NCI-H526 (cell line): ENCODE measurements around the gene CCDC120.
A peak's percentile ranks its signal among the peaks of the same experiment; 100 is the strongest.

Experiments used
- DNase-seq, 2 experiments: peaks; one replicate each; lab custom pipeline; 2025; lab: John Stamatoyannopoulos, UW

Gene CCDC120, protein sequence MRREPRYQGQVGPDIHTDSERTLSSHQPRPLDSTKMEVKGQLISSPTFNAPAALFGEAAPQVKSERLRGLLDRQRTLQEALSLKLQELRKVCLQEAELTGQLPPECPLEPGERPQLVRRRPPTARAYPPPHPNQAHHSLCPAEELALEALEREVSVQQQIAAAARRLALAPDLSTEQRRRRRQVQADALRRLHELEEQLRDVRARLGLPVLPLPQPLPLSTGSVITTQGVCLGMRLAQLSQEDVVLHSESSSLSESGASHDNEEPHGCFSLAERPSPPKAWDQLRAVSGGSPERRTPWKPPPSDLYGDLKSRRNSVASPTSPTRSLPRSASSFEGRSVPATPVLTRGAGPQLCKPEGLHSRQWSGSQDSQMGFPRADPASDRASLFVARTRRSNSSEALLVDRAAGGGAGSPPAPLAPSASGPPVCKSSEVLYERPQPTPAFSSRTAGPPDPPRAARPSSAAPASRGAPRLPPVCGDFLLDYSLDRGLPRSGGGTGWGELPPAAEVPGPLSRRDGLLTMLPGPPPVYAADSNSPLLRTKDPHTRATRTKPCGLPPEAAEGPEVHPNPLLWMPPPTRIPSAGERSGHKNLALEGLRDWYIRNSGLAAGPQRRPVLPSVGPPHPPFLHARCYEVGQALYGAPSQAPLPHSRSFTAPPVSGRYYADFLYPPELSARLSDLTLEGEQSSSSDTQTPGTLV

DNA sequence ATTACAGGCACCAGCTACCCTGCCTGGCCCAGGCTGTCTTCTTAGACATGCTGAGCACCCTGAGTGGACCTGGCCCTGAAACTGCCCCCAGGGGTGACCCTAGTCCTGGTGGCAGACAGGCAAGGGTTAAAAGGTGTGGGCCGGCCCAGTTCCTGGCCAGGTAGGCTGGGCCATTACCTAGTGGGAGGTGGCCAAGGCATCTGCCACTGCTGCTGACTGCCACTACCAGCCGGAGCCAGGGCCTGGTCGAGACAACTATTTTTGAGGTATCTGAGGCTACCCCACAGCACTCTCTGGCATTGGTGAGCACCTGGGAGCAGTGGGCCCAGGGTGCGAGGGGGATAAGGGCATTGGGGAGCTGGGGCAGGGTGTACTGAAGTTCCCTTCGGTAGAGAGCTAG lies at the start of gene CCDC120:
TSS of gene CCDC120 (plus strand) at position 206 of the 400 bp plus-strand sequence. CDS start 3,043 bp downstream, outside the sequence.
- no peak for DNase-seq

DNA sequence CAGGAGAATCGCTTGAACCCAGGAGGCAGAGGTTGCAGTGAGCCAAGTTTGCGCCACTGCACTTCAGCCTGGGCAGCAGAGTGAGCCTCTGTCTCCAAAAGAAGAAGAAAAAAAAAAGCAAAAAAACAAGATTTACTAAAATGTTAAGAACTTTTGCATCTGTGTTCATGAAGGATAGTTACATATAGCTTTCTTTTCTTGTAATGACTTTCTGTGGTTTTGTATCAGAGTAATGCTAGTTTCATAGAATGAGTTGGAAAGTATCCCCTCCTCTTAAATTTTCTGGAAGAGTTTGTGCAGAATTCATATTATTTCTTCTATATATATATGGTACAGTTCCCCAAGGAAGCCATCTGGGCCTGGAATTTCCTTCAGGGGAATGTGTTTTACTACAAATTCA lies 39.7 kb upstream of the CCDC120 start:
- DNase-seq = no peak

DNA sequence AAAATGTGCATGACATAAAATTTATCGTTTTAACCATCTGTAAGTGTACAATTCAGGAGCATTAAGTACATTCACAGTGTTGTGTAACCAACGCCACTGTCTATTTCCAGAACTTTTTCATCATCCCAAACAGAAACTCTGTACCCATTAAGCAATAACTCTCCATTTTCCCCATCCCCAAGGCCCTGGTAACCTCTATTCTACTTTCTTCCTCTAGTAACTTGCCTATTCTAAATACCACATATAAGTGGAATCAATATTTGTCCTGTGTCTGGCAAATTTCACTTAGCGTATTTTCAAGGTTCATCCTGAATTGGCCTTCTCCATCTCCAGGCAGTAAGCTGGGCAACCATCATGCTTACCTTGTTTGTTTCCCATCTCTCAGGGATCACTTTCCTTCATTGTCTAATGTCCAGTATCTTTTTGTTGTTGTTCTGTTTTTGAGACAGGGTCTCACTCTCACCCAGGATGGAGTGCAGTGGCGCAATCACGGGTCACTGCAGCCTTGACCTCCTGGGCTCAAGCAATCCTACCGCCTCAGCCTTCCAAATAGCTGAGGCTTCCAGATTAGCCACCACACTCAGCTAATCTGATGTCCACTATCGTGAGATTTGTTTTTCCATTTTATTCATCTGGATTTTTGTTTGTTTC lies 39.1 kb upstream of the CCDC120 start:
- DNase-seq = no peak

DNA sequence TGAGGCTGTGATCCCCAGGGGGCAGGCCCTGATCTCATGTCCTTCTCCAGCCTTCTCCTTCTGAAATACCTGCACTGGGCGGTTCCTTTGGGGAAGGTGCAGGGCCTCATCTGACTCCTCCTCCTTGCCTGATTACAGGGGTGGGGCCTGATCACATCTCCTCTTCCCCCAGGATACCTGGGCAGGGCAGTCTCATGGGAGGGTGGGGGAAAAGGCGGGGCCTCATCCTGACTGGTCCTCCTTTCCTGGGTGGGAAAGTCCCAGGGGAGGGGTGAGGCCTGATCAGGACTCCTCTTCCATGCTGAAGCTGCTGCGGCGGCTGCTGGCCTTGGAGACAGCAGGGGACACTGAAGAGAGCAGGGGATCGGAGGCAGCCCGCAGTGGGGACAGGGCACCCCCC lies 28.9 kb upstream of the CCDC120 start:
- DNase-seq = peak; percentile 2 to 26

DNA sequence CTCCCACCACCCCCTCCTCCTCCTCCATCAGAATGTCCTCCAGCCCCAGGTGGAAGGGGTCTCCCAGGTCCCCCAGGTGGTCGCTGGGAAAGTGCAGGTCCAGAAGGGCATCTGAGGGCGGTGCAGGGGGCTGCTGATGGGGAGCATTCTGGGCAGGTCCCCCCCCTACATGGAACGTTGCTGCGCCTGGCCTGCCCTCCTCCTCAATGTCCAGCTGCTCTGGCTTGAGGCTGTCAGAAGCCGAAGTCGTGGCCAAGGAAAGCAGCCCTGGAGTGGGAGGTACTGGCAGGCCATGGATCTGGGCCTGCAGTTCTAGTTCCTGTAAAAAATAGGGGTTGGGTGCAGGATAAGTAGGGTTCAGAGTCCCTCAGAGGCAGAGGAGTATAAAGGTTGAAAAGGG lies 28.5 kb upstream of the CCDC120 start:
- DNase-seq = no peak

DNA sequence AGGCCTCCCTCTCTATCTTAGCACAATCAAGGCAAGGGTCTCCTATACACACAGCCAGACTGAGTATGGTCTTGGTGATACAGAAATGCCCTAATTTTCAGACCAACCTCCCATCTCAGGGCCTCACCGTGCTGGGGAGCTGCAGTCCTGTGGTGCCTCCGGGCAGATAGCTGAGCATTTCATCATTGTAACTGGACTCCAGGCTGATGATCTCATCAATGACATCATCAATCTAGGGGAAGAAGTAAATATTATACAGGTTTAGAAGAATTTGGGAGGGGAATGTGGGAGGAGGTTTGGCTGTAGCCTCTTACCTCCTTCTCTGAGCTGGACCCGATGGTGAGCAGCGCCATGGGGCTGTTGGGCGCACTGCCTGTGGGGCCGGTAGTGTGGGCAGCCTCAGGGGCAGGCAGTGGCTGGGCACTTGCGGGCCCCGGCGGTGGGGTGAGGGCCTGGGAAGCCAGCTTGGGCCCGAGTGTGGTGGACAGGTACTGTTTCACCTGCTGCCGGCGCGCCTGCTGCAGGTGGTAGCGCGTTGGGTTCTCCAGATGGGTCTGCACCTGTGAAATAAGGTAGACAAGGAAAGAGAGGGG lies 20.8 kb upstream of the CCDC120 start:
- DNase-seq = no peak

DNA sequence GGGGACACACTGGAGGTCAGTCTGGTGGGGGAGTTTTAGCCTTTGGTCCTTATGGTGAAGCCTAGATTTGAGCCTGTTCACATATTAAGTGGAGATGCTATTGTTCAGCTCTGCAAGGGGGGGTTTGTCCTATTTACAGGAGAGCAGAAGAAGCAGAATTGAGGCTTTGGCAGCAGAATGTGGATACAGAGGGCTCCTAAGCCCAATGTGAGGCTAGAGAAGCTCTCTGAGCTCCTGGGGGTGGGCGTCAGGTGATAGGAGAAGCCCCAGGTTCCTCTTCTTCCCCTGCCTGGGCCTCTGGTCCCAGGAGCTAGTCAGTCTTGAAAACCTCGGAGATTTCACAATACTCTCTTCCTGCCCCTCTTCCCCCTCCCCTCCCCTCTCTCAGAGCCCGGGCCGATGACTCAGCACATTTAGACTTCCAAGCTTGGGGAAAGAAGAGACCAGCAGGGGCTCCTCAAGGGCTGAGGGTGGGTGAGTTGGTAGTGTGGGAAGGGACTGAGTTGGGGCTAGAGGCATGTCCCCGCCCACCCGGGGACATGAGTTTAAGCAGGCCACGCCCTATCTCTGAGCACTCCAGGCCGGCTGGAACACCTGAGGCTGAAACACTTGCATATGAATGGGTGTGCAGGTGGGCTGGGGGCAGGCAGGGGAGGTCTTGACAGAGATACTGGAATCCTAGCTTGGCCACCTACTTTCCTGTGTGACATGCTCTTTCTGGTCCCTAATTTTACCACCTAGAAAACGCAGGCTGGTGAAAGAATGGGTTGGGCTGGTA lies 19.0 kb upstream of the CCDC120 start:
- peak; percentile 41 to 67 for DNase-seq

DNA sequence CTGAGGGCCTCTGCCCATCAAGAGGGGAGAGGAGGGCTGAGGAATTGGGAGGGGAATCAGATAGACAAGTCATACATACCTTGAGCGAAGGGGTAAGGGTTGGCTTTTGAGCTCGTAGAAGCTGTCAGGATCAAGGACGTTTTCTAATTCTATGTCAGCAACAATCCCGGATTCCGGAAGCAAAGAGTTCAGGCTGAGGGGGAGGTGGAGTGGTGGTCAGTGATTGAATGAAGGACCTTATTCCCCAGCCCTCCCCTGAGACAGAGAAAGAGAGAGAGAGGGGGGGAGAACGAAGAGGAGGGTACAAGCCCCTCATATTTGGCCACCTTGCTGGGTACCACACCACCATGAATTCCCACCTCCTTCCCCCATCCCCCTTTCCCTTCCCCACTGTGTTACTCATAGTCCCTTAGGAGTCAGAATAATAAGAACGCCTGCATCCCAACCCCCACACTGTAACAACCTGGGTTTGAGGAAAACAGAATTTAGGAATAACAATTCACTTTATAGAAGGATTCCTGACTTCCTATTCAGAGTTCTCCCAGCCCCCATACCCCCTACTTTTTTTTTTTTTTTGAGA lies 18.3 kb upstream of the CCDC120 start:
- DNase-seq = no peak

DNA sequence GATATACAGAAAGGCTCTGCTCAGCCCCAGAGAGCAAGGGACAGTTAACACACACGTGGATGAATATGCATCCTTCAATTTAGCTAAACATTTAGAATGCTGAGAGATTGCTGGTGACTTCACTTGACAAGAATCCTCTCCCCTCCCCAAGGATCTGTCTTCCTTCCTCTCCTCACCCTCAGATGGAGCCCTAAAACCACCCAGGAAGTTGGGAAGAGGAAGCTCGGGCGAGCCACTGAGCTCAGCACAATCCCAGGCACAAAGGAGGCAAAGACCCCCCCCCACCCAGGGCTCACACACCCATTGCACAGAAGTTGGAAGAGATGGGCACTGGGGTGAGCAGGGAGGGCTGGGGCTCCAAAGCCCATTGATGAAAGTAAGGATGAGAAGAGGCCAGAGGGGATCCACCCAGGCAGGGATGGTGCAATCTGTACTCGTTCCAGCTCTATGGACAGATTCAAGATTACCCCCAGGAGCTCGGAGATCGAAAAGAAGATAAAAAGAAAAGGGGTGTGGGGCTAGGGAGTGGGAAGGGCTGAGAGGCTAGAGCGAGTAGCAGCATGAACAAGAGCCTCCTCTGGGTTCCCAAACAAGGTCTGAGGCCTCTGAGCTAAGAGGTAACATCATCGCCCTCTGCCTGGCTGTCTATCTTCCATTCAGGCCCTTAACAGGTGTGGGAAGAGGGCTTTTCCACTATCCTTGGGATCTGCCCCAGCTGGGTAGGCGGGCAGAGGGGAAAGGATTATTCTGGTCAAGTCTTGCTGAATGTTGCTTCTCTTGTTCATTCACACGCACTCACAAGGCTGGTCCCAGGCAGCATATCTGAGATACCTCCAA lies 16.8 kb upstream of the CCDC120 start:
- DNase-seq = peak; percentile 1 to 9

DNA sequence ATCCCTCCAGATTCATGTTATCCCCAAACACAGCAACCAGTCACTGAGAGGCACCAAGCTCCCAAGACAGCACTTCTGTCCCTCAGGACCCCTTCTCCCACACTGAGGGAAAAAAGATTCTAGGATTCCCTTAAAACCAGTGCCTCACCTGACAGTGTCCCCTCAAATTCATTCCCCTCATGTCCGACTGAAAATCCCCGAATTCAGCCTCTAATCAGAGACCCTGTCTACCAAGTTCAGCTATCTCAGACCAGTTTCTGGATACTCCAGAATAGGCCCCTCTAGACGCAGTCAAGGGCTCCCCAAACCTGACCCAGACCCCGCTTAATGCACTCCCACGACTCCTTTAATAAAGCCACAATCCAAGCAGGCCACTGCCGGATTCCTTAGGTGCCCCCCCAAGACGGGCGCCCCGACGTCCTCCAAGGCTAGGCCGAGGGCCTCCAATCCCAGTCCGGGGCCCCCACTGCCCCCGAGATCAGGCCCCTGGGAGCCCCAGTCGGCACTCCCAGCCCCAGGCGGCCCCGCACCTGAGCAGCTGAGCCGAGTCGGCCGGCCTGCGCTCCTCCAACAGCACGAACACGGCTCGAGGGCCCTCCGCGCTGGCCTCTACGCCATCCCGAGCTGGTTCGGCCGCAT lies 16.1 kb upstream of the CCDC120 start:
- DNase-seq = no peak

DNA sequence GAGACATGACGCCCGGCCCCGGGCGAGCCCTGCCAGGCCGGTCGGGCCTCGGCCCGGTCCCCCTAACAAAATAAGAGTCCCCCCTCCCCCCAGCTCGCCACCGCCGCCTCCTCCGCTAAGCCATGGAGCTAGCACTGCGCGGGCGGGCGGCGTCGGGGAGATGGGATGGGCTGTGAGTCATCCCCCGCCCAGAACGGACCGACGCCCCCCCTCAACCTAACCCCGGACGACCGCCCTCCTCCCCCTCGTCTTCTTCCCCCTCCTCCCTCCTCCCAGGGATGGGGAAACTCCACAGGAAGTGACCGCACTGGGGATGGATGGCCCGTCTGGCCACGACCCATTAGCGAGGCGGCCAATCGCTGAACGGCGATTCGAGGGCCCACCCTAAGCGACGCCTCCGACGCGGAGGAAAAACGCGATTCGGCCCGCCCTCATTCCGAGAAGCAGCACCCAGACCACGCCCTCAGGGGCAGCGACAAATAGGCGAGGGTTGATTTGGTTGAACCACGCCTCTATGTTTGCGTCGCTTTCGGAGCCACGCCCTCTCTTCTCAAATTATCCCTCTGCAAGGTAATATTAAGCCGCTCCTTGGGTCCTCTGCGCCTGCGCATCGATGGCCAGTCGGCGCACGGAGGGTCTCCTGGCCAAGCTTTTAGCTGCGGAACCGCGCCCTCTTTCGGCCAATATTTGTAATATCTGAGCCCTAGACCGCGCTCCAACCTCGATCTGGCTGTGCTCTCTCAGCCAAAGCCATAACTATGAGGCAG lies 15.4 kb upstream of the CCDC120 start, which contains the start of gene TFE3:
TSS of gene TFE3 (minus strand) at position 138 of the 767 bp plus-strand sequence. CDS start at position 7, 131 bp downstream.
- peak; percentile 97 to 99 for DNase-seq

DNA sequence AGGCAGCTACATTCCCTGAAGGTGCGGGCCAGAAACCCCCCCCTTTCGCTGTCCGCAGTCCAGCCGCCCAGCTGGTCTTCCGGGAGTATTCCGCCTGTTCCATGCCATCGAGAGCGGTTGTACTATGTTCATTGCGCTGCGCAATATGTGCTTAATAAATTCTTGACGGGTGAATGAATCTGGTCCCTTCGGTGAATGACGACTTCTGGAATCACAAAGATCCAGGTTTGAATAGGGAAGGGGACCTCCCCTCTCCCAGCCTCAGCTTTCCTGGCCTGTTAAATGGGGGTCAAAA lies 14.9 kb upstream of the CCDC120 start:
- DNase-seq = no peak

DNA sequence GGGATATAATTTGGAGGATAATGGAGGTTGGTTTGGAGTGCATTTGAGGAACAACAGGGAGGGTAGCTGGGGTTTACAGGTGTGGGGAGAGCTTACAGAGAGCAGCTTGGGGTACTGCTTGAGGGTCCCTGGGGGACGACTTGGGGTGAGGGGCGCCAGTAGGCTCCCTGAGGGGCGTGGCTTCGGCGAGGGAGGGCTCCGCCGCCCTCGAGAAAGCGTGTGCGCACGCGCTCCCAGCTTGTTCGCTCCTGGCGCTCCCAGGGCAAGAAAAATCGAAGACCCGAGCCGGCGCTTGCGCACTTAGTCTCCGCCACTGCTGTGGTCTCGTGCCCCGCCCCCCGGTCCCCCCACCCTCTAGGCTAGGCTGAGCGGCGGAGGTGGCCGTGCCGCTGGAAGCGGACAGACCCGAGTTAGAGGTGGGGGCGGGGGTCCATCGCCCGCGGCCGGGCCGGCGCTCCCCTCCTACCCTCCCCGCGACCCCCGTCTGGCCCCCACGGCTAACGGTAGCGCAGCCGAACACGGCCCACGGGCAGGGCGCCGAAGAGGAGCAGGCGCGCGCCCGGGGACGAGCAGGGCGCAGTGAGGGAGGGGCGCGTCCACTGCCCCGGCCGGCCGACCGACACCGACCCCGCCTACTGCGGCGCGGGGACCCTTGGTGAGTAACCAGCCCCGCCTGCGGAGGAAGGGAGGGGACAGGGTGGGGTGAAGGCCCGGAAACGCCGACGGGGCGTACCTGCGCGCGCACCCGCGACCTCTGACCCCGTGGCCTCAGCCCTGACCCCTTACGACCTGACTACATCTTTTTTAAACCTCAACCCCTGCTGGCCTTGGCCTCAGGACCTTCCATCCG lies 5.4 kb upstream of the CCDC120 start:
- DNase-seq = peak; percentile 34 to 90

DNA sequence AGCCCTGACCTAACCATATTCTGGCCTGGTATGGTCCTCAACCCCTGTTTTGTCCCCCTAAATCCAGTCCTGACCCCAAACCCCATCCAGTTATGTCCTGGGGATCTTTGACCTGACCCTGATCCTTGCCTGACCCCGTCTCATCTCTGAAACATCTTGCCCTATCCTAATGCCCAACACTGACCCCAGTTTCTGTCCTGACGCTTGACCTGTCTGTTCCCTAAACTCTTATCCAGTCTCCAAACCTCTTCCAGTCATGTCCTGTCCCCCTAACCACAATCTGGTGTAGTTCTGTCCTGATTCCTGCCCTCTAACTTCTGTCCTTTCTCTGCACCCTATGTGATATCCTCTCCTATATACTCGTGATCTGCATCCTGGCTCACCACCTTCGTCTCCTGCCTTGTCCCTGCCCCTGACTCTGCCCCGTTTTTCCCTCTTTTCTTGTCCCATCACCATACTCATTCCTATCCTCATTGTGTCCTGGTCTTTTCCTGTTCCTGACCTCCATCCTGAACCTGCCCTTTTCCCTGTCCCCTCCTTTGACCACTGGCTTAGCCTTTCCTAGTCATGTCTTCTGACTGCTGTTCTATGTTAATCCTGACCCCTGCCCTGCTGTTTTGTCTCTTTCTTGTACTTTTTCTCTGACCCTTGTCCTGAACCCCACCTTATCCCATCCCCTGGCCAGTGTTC lies 4.6 kb upstream of the CCDC120 start:
- DNase-seq = no peak

DNA sequence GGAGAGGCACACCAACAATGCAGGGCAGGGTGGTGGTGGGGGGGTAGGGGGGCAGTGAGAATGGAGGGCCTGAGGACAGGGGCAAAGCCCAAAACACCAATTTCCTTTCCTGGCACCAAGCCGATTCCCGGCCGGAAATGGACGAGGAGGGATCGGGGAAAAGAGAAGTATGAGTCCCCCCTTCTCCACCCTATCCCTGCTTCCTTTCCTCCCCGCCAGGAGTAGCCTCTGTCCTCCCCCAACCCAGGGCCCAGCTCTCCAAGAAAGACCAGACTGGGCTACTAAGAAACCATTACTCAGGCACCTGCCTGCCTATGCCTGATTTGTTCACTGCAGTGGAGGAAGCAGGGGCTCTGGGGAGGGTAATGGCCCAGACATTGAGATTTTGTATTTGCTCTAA lies 402 bp downstream of the CCDC120 start:
- DNase-seq = no peak

DNA sequence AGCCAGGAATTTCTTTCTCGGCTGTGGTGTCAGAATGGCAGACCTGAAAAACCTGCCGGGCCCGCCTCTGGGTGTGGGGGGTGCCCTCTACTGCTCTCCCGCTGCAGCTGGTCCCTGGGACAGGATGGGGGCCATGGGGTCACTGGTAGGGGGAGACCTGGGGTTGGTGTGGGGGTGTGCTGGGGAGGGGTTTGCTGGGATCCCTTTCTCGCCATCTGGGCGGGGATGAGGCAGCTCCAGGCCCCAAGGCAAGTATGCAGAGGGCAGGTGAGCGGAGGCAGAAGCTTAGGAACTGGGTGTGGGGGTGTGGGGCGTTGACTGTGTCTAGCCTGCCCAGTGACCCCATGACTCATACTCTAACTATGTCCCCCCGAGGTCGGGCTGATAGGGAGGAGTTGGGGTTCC lies 884 bp downstream of the CCDC120 start:
- no peak for DNase-seq

DNA sequence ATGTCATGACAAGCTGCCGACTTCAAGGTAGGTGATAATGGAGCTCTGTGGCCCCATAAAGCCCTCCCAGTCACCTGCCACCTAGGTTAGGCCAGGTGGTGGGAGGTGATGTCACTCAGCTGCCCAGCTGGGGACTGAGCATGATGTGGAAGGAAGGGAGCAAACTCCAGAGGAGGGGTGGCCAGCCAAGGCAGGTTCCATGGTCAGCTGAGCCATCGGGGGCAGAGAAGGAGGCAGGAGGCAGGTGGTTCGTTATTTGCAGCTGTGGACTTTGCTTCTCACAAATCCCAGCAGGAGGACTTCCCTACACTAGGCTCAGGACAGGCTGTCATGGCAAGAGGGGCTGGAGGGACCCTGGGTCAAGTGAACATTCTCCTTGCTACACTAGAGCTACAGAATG lies 2.1 kb downstream of the CCDC120 start:
- DNase-seq = no peak

DNA sequence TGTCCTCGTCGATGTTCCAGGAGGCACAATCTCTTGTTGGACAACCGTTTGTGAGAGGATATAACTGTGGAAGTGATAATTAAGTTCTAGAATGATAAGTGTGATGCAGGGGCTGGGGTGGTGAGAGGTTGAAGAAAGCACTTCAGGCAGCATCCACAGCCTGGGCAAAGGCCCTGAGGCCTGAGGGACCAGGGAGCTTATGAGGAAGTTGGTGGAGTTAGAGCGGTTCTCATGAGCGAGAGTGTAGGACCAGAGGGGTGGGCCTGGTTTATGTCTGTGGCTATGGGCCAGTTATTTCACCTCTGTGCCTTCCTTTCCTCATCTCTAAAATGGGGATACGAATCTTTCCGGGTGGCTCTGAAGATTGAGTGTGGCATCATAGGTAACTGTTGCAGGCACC lies 2.7 kb downstream of the CCDC120 start:
- DNase-seq = no peak
